ENCODE data around the gene CCDC149.

- no peak for TF ChIP-seq CREB1 (IDR thresholded peaks at IDR 0.05)
- TF ChIP-seq GABPA (IDR thresholded peaks at IDR 0.05; ENCODE audit: borderline replicate concordance, insufficient read depth, low read length), result no peak; the same call in 1 of the 2 replicates
- no peak for TF ChIP-seq CEBPB (IDR thresholded peaks at IDR 0.05; ENCODE audit: low read depth, low read length)
- peak; percentile 86 for TF ChIP-seq MAX (IDR thresholded peaks at IDR 0.05)
- no peak for TF ChIP-seq CBX5 (IDR thresholded peaks at IDR 0.05; ENCODE audit: low read depth, low read length)
- TF ChIP-seq RAD21 (IDR thresholded peaks at IDR 0.05 in 1 of 2, conservative IDR thresholded peaks at IDR 0.05 in 1 of 2; ENCODE audit: low read depth in 2 of 2, low read length in 2 of 2), result no peak
- no peak for TF ChIP-seq JUN (IDR thresholded peaks at IDR 0.05; ENCODE audit: low read depth, low read length)
- TF ChIP-seq EGR1 (IDR thresholded peaks at IDR 0.05; ENCODE audit: borderline replicate concordance, low read depth, low read length), result no peak
- no peak for TF ChIP-seq MAFK (IDR thresholded peaks at IDR 0.05; ENCODE audit: low read depth, low read length)
- no peak for TF ChIP-seq SP4 (IDR thresholded peaks at IDR 0.05; ENCODE audit: low read length)
- no peak for TF ChIP-seq TBP (IDR thresholded peaks at IDR 0.05; ENCODE audit: low read depth, low read length)
Measured at GRCh38 chr4:24799544-24800324, 113.1 kb downstream of the CCDC149 start.
